ENCODE data around the gene PLA2G4D. TPM values are rescaled to one million over a fixed set of nuclear protein-coding genes. Genes with fewer than 3 reads are reported as not detected.

Gene PLA2G4D
- total RNA-seq, 1 experiment from 2014 or later: 0.34 TPM

DNA sequence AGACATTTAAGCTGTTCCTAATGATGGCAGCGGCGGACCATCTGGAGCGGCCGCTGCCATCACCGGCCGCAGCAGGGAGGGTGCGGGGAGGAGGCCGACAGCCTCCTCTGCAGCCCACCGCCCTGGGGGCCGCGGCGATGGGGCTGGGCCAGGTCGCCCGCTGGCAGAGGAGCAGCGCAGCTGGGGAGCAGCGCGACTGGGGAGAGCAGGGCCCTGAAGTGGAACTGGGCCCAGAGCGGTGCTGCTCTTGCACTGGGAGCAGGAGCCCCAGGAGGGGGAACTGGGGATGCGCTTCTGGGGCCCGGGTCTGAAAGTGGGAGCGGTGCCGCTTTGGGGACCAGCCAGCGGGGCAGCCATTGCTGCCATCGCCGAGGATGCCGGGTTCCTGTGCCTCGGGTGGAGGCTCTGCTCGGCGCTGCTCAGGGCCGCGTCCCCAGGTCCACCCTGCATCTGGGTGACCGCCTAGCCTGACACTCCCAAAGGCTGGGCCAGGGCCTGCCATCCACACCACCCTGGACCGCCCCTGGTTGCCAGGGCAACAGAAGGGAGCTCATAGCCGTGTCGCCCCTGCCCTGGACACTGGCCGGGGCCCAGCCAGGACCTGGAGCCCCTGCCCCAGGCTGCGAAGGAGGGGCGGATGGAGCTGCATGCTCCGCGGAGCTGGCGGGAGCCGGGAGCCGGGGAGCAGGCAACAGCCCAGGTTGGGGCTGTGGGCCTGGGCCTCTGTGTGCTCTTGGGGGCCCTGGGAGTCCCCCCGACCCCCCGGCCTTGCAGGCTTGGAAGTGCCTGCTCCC, 58.1 kb downstream of the PLA2G4D start:
- Histone ChIP-seq H3K79me2 (ENCODE audit: insufficient read depth, low read length) (no peaks in the 10 kb centered on the region), H2AFZ (ENCODE audit: low read depth, low read length, poor library complexity, severe bottlenecking) (no peak overlapping the region), H3K9me2 (ENCODE audit: insufficient read depth) (no peaks in the 10 kb centered on the region), H3K9ac (ENCODE audit: low read length) (no peak overlapping the region), H3K27ac (ENCODE audit: low read depth, low read length) (no peak overlapping the region), H3K27me3 (ENCODE audit: insufficient read depth, low read length) (no peaks in the 10 kb centered on the region; the same call in 1 of the 2 replicates), H3K4me2 (ENCODE audit: low read length) (no peak overlapping the region), H3K4me1 (ENCODE audit: control insufficient read depth in 1 of 2, insufficient read depth in 2 of 2, low read length in 2 of 2) (no peaks in the 10 kb centered on the region), H3K9me3 (ENCODE audit: control insufficient read depth in 1 of 2, insufficient read depth in 1 of 2, low read depth in 1 of 2, low read length in 2 of 2) (no peaks in the 10 kb centered on the region), H4K20me1 (ENCODE audit: insufficient read depth) (no peaks in the 10 kb centered on the region), H3K36me3 (ENCODE audit: control insufficient read depth in 1 of 2, insufficient read depth in 2 of 2, low read length in 2 of 2) (no peaks in the 10 kb centered on the region), H3K4me3 (replicated peaks in 1 of 2; ENCODE audit: low read depth in 1 of 2, low read length in 2 of 2) (no peak overlapping the region)
- TF ChIP-seq ZNF274 (IDR thresholded peaks at IDR 0.05; ENCODE audit: low read depth, low read length): no peak
- TF ChIP-seq SRF (IDR thresholded peaks at IDR 0.05; ENCODE audit: low read depth): no peak
- TF ChIP-seq ELF1 (IDR thresholded peaks at IDR 0.05; ENCODE audit: borderline replicate concordance, low read depth): no peak
- TF ChIP-seq FOSL1 (IDR thresholded peaks at IDR 0.05; ENCODE audit: low read depth): no peak
- ATAC-seq: no peak
- ChIA-PET RAD21 (ENCODE audit: low non-redundant PET in 1 of 2, low total read pairs in 2 of 2, uncharacterized antibody in 2 of 2, unreplicated experiment in 2 of 2) (no interaction called here), POLR2A (no interaction called here), CTCF (no interaction called here)
- intact Hi-C loops (cut with micrococcal nuclease): no loop called here
- no peak for DNase-seq (ENCODE audit: low read depth, low spot score)
- no TSS peak for BruUV-seq (replicated peaks)

DNA sequence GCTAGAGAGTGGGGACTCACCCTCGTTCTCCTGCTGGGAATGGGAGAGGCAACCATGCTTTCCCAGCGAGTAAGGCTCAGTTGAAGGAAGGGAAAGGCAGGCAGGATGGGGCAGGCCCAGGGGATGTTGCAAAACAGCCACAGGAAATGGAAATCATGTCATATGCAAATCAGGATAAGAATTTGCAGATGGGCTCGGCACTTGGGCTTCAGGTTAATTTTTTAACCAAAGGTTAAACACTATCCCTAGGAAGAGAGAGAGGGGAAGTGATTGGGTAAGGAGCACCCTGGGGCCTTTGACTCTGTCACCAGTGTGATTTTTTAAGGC, 59.0 kb downstream of the PLA2G4D start:
- BruUV-seq (replicated peaks): no TSS peak
- H2AFZ ChIP-seq (ENCODE audit: low read depth, low read length, poor library complexity, severe bottlenecking): peak overlapping the region; percentile 32
- intact Hi-C loops (cut with micrococcal nuclease): no loop called here

More for the DNA sequence above, 59.0 kb downstream of the PLA2G4D start:
- H3K4me1 ChIP-seq (ENCODE audit: control insufficient read depth in 1 of 2, insufficient read depth in 2 of 2, low read length in 2 of 2): no peaks in the 10 kb centered on the region
- CTCF ChIA-PET: no interaction called here
- no peaks in the 10 kb centered on the region for H3K36me3 ChIP-seq (ENCODE audit: control insufficient read depth in 1 of 2, insufficient read depth in 2 of 2, low read length in 2 of 2)
- no peaks in the 10 kb centered on the region; the same call in 1 of the 2 replicates for H3K27me3 ChIP-seq (ENCODE audit: insufficient read depth, low read length)
- no peaks in the 10 kb centered on the region for H3K79me2 ChIP-seq (ENCODE audit: insufficient read depth, low read length)
- no peak for DNase-seq (ENCODE audit: low read depth, low spot score)
- H3K27ac ChIP-seq (ENCODE audit: low read depth, low read length): no peak overlapping the region
- no peak for ATAC-seq
- no peaks in the 10 kb centered on the region for H3K9me2 ChIP-seq (ENCODE audit: insufficient read depth)
- RAD21 ChIA-PET (ENCODE audit: low non-redundant PET in 1 of 2, low total read pairs in 2 of 2, uncharacterized antibody in 2 of 2, unreplicated experiment in 2 of 2): no interaction called here
- H3K4me2 ChIP-seq (ENCODE audit: low read length): no peak overlapping the region
- H4K20me1 ChIP-seq (ENCODE audit: insufficient read depth): no peaks in the 10 kb centered on the region
- TF ChIP-seq SIN3A (IDR thresholded peaks at IDR 0.05; ENCODE audit: low read depth) (no peak), CEBPB (IDR thresholded peaks at IDR 0.05; ENCODE audit: low read depth) (no peak), ZNF274 (IDR thresholded peaks at IDR 0.05; ENCODE audit: low read depth, low read length) (no peak), CBX3 (IDR thresholded peaks at IDR 0.05; ENCODE audit: low read depth) (no peak), ZFX (IDR thresholded peaks at IDR 0.05) (no peak), SRF (IDR thresholded peaks at IDR 0.05; ENCODE audit: low read depth) (no peak), EGR1 (IDR thresholded peaks at IDR 0.05; ENCODE audit: low read depth) (no peak), ELF1 (IDR thresholded peaks at IDR 0.05; ENCODE audit: borderline replicate concordance, low read depth) (no peak), POLR2A (IDR thresholded peaks at IDR 0.05; ENCODE audit: borderline replicate concordance, extremely low read depth, insufficient read depth, insufficient read length) (no peak), SP1 (IDR thresholded peaks at IDR 0.05; ENCODE audit: low read depth) (no peak), EZH2 (IDR thresholded peaks at IDR 0.05) (no peak), YY1 (IDR thresholded peaks at IDR 0.05; ENCODE audit: extremely low read depth, insufficient replicate concordance, low read depth, low read length) (no peak), FOSL1 (IDR thresholded peaks at IDR 0.05; ENCODE audit: low read depth) (no peak)
- TF ChIP-seq, protein P1, sequence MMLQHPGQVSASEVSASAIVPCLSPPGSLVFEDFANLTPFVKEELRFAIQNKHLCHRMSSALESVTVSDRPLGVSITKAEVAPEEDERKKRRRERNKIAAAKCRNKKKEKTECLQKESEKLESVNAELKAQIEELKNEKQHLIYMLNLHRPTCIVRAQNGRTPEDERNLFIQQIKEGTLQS (IDR thresholded peaks at IDR 0.05): no peak
- TF ChIP-seq, protein P2, sequence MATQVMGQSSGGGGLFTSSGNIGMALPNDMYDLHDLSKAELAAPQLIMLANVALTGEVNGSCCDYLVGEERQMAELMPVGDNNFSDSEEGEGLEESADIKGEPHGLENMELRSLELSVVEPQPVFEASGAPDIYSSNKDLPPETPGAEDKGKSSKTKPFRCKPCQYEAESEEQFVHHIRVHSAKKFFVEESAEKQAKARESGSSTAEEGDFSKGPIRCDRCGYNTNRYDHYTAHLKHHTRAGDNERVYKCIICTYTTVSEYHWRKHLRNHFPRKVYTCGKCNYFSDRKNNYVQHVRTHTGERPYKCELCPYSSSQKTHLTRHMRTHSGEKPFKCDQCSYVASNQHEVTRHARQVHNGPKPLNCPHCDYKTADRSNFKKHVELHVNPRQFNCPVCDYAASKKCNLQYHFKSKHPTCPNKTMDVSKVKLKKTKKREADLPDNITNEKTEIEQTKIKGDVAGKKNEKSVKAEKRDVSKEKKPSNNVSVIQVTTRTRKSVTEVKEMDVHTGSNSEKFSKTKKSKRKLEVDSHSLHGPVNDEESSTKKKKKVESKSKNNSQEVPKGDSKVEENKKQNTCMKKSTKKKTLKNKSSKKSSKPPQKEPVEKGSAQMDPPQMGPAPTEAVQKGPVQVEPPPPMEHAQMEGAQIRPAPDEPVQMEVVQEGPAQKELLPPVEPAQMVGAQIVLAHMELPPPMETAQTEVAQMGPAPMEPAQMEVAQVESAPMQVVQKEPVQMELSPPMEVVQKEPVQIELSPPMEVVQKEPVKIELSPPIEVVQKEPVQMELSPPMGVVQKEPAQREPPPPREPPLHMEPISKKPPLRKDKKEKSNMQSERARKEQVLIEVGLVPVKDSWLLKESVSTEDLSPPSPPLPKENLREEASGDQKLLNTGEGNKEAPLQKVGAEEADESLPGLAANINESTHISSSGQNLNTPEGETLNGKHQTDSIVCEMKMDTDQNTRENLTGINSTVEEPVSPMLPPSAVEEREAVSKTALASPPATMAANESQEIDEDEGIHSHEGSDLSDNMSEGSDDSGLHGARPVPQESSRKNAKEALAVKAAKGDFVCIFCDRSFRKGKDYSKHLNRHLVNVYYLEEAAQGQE (IDR thresholded peaks at IDR 0.05; ENCODE audit: low read depth): no peak
- H3K9me3 ChIP-seq (ENCODE audit: control insufficient read depth in 1 of 2, insufficient read depth in 1 of 2, low read depth in 1 of 2, low read length in 2 of 2): no peaks in the 10 kb centered on the region
- no peak overlapping the region for H3K9ac ChIP-seq (ENCODE audit: low read length)
- no peak overlapping the region for H3K4me3 ChIP-seq (replicated peaks in 1 of 2; ENCODE audit: low read depth in 1 of 2, low read length in 2 of 2)
- POLR2A ChIA-PET: no interaction called here
